Measurements from ENCODE around the gene NBR1.
"Not testable (repeated sequence)": the region's sequence is repeated elsewhere in the genome, so short reads cannot be mapped to it uniquely, and the experiment has no call there.

The NBR1 gene

DNA sequence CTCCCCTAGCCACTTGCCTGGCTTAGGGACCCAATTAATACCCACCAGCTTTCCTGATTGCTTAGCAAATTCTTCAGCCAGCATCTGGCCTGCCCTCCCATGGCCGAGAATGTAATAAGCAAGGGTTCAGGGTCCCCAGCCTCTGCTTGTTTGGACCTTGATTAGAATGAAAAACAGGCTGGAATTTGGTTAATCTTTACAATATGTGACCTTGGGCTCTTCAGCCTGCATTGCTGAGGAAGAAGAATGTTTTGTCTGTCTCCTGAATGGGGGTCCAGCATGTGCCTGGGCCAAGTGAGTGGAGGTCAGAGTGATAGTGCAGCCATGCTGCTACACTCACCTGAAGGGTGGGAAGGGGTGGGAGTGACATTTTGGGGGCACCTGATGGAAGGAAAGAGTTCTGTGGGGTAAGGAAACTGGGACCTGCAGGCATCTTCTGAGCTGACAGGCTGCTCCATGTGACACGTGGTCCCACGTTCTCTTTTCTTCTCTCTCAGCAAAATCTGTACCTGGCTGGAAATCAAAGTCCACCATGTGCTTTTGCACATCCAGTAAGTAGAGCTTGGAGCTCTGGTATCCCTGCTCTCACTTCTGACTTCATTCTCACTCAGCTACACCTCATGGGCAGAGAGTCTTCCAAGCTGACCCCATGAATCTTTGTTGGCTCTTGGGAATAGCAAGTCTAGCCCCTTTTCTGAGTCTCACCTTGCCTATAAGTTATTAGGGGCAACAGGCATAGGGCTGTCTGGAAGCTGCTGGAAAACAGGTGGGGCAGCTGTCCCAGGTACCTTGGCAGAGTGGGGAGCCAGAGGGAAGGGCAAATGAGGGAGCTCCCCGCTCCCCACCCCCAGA, 46.0 kb downstream of the NBR1 start:
- DNase-seq = no peak

DNA sequence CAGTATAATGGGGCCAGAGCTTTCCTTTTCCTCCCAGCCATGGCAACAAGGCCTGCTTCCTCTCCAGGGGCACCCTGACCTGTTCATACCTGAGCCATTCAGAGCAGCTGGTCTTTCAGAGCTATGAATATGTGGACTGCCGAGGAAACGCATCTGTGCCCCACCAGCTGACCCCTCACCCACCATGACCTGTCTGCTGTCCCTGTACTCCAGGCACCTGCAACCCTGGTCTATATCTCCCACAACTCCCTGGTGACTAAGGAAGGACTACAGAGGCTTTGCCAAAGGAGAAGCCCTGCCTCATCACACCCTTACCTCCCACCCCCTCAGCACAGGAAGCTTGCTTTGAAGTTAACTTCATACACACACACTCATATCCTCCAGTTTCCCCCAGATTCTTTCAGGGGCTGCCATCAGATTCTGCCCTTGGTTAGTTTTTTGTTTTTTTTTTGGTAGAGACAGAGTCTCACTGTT, 46.6 kb downstream of the NBR1 start:
- DNase-seq = peak in 1 of 2 donors; percentile 18

- DNase-seq = no peak
Measured at GRCh38 chr17:43219001-43219400, 48.0 kb downstream of the NBR1 start.

GRCh38 chr17:43219746-43220380, 48.8 kb downstream of the NBR1 start:
- DNase-seq = peak in 1 of 2 donors; percentile 9

- peak in 1 of 2 donors; percentile 7 for DNase-seq
Measured at GRCh38 chr17:43220511-43221125, 49.6 kb downstream of the NBR1 start.

DNA sequence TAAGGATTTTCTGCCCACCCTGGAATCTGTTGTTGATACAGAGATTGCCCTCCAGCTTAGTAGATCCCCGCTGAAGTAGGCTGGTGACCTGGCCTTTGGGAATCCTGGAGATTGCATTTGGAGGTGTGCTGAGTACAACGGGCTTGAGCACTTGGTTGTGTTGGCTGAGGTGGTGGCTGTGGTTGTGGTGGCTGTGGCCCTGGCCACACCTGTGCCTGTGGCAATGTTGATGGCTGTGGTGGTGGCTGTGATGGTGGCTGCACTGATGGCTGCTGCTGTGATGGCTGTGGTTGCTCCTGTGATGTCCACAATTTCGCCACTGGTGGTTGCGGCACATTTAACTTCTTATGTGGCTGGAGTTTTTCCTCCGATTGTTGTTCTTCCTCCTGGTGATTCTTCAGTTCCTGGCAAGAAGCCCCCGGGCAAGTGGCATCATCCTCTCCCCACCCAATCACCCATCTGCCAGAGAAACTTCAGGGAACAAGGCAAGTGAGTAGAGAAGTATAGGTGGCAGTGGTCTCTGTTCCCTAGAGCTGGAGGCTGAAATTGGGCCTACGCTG, 53.2 kb downstream of the NBR1 start:
- DNase-seq = no peak

- DNase-seq = no peak
Measured at GRCh38 chr17:43226393-43226792, 55.4 kb downstream of the NBR1 start.

- not testable (repeated sequence) for DNase-seq
Measured at GRCh38 chr17:43228020-43228782, 57.2 kb downstream of the NBR1 start, which contains the start of gene CCDC200. CCDC200 (minus strand) TSS chr17:43228623; CDS start chr17:43228554, 69 bp downstream.

- DNase-seq = peak in 1 of 2 donors; percentile 9
Measured at GRCh38 chr17:43231205-43232020, 60.4 kb downstream of the NBR1 start.

DNA sequence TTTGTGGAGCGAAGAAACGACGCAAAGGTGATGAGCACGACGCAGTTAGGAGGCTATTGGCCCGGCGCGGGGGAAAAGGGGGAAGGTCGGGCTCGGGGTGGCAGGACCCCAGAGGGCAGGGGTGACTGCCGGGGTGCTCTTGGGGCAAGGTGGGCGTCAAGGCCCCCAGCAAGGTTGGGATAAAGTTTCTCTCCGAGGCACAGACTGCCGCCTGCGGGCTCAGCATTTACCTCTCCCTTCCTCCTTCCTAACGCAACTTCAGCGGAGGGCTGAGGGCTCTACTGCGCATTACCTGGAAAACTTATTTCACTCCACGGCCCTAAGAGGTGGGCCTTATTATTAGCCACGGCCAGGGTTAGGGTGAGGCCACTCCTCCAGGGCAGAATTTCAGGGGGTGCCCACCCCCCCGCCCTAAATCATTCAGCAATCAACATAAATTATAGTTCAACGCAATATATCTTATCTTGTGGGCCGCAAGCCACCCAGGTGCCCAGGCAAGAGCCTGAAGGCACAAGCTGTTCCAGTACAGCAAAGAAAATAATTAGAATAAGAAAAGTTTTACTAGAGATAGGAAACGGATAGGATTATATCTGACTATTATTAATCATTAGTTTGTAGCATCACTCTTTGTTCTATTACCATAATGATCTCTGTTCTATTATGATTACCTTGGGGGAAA, 61.1 kb downstream of the NBR1 start:
- DNase-seq = peak in 1 of 2 donors; percentile 57

- not testable (repeated sequence) for DNase-seq
Measured at GRCh38 chr17:43233263-43233662, 62.2 kb downstream of the NBR1 start.

- DNase-seq = not testable (repeated sequence)
Measured at GRCh38 chr17:43233877-43234276, 62.9 kb downstream of the NBR1 start, which contains the start of gene RNU2-1. RNU2-1 (minus strand) TSS chr17:43233977.

- not testable (repeated sequence) for DNase-seq
Measured at GRCh38 chr17:43239597-43239996, 68.6 kb downstream of the NBR1 start.

- not testable (repeated sequence) for DNase-seq
Measured at GRCh38 chr17:43240596-43241352, 69.8 kb downstream of the NBR1 start.

- not testable (repeated sequence) for DNase-seq
Measured at GRCh38 chr17:43246456-43246855, 75.4 kb downstream of the NBR1 start.

Measured in stimulated activated CD4-positive, alpha-beta T cell treated with anti-CD3 and anti-CD28 coated beads, Interleukin-2, amount 100 ng/mL, for 24 hours (primary cell).